Measurements from ENCODE around the gene SH3GLB2. TPM values are rescaled to one million over a fixed set of nuclear protein-coding genes. Genes with fewer than 3 reads are reported as not detected.
A peak's percentile ranks its signal among the peaks of the same experiment; 100 is the strongest.

SH3GLB2 gene
- total and polyA plus RNA-seq, 4 donors = 5.0 to 26.9 (median 18.3) TPM

- Histone ChIP-seq H3K4me1 (ENCODE audit: control insufficient read depth in 4 of 4, insufficient read depth in 4 of 4, low read length in 3 of 4) (no peaks in the 10 kb centered on the region), H3K27me3 (ENCODE audit: control insufficient read depth in 4 of 4, insufficient read depth in 4 of 4, low read length in 3 of 4) (no peaks in the 10 kb centered on the region), H3K27ac (ENCODE audit: low read depth in 1 of 2, low read length in 2 of 2) (no peak overlapping the region), H3K36me3 (ENCODE audit: control insufficient read depth in 4 of 4, insufficient read depth in 3 of 4, low read depth in 1 of 4, low read length in 3 of 4) (peaks cover 23 to 73% (median 52%) of the 10 kb centered on the region in 4 donors), H3K9ac (ENCODE audit: low read depth in 1 of 2, low read length in 2 of 2) (no peak overlapping the region), H3K9me3 (ENCODE audit: control insufficient read depth in 4 of 4, low read length in 3 of 4) (no peaks in the 10 kb centered on the region), H3K4me3 (ENCODE audit: low read depth in 1 of 3, low read length in 3 of 3) (no peak overlapping the region)
- DNase-seq (ENCODE audit: low spot score) = no peak
- TF ChIP-seq JUND (IDR thresholded peaks at IDR 0.05) (no peak), RAD21 (IDR thresholded peaks at IDR 0.05) (no peak), NR2F2 (IDR thresholded peaks at IDR 0.05) (no peak), YY1 (IDR thresholded peaks at IDR 0.05) (no peak), FOXA1 (IDR thresholded peaks at IDR 0.05) (no peak), EGR1 (IDR thresholded peaks at IDR 0.05; ENCODE audit: low read depth in 2 of 2) (no peak), ZBTB33 (IDR thresholded peaks at IDR 0.05) (no peak), CTCF (IDR thresholded peaks at IDR 0.05; ENCODE audit: low read depth, low read length, missing input control) (no peak), REST (IDR thresholded peaks at IDR 0.05) (no peak), RXRA (IDR thresholded peaks at IDR 0.05) (no peak), HNF4G (IDR thresholded peaks at IDR 0.05) (no peak), MAX (IDR thresholded peaks at IDR 0.05) (no peak), ATF3 (IDR thresholded peaks at IDR 0.05) (no peak), HNF4A (conservative IDR thresholded peaks at IDR 0.05) (no peak), SP1 (IDR thresholded peaks at IDR 0.05) (no peak)
- WGBS = 97% methylated on average over 5 of the region's 5 CpGs
Measured at GRCh38 chr9:128995791-128996190, 32.3 kb downstream of the SH3GLB2 start.

- H3K9me3 ChIP-seq (ENCODE audit: control insufficient read depth in 4 of 4, low read length in 3 of 4) = no peaks in the 10 kb centered on the region
- no peak overlapping the region for H3K4me3 ChIP-seq (ENCODE audit: low read depth in 1 of 3, low read length in 3 of 3)
- no peaks in the 10 kb centered on the region for H3K27me3 ChIP-seq (ENCODE audit: control insufficient read depth in 4 of 4, insufficient read depth in 4 of 4, low read length in 3 of 4)
- no peaks in the 10 kb centered on the region for H3K4me1 ChIP-seq (ENCODE audit: control insufficient read depth in 4 of 4, insufficient read depth in 4 of 4, low read length in 3 of 4)
- H3K36me3 ChIP-seq (ENCODE audit: control insufficient read depth in 4 of 4, insufficient read depth in 3 of 4, low read depth in 1 of 4, low read length in 3 of 4) = peaks cover 20 to 63% (median 45%) of the 10 kb centered on the region in 4 donors
- no peak for DNase-seq (ENCODE audit: low spot score)
- no peak overlapping the region for H3K27ac ChIP-seq (ENCODE audit: low read depth in 1 of 2, low read length in 2 of 2)
- peak; percentile 15 for TF ChIP-seq CTCF (IDR thresholded peaks at IDR 0.05; ENCODE audit: low read depth, low read length, missing input control)
- TF ChIP-seq SP1 (IDR thresholded peaks at IDR 0.05) = no peak
- no peak for TF ChIP-seq FOXA1 (IDR thresholded peaks at IDR 0.05)
- WGBS = 85% methylated on average over 7 of the region's 7 CpGs
- H3K9ac ChIP-seq (ENCODE audit: low read depth in 1 of 2, low read length in 2 of 2) = no peak overlapping the region
Measured at GRCh38 chr9:128992995-128993394, 35.1 kb downstream of the SH3GLB2 start.

All from liver (tissue), 9 donors.